ENCODE results near the gene CPA1.

Gene CPA1

DNA sequence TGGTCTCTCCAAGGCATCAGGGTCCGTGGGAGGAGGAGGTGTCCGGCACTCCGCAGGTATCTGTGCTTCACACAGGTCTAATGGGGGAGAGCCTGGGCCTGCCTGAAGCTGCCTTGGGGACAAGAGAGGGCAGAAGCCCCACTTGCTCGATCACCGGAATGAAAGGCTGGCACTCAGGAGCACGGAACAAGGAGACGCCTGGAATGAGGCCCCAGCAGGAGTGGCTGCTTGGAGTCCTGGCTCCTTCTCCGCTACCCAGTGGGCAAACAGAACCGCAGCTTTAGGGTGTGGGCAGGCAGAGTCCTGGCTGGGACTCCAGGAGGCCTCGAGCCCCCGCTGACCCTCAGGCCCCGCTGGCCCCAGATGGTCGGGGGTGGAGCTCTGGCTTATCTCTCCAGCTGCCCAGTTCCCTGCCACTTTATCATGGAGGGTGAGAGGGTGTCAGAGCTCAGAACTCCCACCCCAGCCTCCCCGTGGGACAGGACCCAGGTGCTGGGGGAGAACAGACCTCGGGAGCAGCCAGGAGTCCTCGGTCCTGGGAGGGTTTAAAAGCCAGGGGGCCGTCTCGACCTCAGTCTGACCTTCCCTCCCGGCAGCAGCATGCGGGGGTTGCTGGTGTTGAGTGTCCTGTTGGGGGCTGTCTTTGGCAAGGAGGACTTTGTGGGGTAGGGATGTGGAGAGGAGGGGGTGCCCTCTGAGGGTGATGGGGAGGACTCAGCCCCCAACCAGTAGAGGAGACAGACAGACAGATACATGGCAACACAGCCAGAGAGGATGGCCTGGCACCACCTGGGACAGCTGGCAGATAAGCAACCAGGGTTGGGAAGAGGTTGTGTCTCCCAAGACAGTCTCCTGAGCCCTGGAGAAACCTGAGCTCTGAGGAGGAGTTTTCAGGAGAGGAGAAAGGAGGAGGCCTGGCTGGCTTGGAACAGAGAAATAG is at the start of gene CPA1:
Gene CPA1 (plus strand): TSS at position 574 of the 940 bp plus-strand sequence. CDS start 27 bp downstream, at position 601.
- DNase-seq (ENCODE audit: low read depth) = no peak

DNA sequence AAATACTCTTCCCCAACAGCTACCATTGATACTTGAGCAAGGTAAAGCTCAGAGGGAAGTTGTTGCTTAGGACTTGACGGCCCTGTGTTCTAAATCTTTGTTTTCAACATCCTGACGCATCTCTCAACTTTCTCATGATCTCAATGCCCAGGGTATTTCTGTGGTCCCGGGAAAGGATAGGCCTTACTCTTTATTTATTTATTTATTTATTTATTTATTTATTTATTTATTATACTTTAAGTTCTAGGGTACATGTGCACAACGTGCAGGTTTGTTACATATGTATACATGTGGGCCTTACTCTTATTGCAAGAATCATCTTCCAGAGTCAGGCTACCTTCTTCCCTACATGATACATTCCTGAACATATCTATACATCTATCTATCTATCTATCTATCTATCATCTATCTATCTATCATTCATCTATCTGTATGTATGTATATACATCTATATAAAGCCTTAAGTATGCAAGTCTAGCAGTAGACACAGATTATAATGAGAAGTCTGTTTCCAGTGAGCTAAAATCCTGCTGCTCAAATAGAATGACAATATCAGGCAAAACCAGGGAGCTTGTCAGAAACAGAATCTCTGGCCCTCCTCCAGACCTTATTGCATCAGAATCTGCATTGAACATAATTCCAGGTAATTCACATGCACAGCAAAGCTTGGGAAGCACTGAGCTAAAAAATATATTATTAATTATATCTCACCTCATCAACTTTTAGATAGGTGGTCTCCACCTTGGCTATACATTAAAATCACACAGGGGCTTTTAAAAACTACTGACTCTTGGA is 47.8 kb upstream of the CPA1 start:
- no peak for DNase-seq (ENCODE audit: low read depth)

- no peak for DNase-seq (ENCODE audit: low read depth)
These were observed 46.5 kb upstream of the CPA1 start for GRCh38 chr7:130333832-130334231.

GRCh38 chr7:130334274-130334673 is 46.0 kb upstream of the CPA1 start:
- DNase-seq (ENCODE audit: low read depth) = no peak

DNA sequence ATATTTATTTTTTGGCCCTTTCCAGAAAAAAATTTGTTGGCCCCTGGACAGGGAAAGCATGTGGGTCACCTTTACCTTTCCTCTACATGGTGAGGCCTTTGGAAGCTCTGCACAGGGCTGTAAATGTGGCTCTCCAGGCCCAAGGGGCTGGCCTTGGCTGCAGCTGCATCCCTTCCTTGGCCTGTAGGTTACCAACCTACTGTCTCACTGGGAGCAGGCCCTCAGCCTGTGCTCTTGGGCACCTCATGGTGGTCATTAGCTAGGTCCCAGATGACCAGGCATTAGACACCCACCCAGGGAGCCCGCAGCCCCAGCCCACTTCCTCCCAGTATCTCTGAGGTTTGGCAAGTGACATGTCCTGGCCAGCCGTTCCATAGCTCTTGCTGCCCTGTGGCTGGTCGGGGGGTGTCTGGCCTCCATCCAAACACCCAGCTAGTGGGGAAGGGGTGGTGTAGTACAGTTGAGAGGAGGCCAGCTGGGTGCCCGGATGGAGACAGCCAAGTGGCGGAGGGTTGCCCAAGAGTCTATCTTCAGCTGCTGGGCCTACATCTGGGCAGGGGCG is 42.8 kb upstream of the CPA1 start:
- DNase-seq (ENCODE audit: low read depth) = no peak

GRCh38 chr7:130338233-130338632 is 42.1 kb upstream of the CPA1 start:
- no peak for DNase-seq (ENCODE audit: low read depth)

DNA sequence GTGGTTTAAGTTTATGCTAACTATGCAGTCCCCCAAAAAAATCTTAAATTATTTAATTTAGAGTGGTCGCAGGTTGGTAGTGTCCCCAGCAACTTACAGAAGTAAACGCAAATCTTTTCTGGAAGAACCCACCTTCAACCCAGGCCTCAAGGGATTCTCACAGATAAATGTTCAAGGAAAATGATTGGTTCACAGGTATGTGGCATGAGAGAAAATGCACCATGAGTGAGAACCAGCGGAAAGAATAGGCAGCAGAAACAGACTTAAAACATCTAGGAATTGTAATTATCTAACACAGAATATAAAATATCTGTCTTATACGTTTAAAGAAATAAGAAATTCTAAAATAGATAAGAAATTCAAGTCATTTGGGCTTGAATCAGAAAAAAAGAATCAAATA is 38.4 kb upstream of the CPA1 start:
- DNase-seq (ENCODE audit: low read depth) = no peak

- DNase-seq (ENCODE audit: low read depth) = no peak
These were observed 37.5 kb upstream of the CPA1 start for GRCh38 chr7:130342701-130343380.

DNA sequence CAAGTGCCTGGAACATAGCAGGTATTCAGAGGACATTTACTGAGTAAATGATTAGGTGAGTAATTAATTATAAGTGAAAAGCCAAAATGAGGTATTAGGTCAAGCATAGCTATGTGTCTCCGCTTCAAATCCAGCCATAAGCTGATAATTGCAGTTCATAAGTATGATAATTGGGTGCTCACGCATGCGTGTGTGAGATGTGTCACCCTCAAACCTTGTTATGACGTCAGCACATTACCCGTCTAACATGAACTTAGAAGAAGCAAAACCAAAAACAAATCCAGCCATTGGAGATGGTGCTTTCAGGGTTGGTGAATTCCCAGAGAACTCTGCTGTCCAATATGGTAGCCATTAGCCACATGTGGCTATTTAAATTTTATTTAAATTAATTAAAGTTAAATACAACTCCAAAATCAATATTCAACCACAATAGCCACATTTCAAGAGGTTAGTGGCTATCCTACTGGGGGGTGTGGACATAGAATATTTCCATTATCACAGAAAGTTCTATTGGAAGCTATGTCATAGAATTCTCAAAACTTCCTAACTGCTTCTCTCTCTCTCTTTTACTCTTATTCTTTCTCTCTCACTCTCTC is 35.9 kb upstream of the CPA1 start, which contains the start of gene CPA5:
Gene CPA5 (plus strand): TSS at position 546 of the 596 bp plus-strand sequence. CDS start 1,670 bp downstream, outside the sequence.
- no peak for DNase-seq (ENCODE audit: low read depth)

GRCh38 chr7:130345136-130345535 is 35.2 kb upstream of the CPA1 start:
- no peak for DNase-seq (ENCODE audit: low read depth)

GRCh38 chr7:130345725-130346124 is 34.6 kb upstream of the CPA1 start:
- no peak for DNase-seq (ENCODE audit: low read depth)

- no peak for DNase-seq (ENCODE audit: low read depth)
These were observed 34.0 kb upstream of the CPA1 start for GRCh38 chr7:130346177-130346905.

DNA sequence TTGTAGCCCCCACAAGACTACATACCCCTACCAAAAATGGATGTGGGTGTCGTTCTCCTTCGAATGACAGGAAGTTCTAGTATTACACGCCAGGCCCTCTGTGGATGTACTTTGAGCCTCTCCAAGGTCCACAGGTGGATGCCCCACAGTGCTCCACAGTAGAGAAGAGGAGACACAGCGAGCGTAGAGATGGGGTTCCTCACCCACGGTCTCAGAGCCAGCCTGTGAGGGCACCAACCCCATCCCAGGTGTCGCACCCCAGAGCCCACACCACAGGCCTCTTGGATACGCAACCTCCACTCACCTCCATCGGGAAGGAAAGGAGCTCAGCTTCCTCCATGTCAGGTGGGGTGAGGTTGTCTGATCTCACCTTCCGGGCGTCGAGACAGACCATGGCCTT is 33.4 kb upstream of the CPA1 start:
- no peak for DNase-seq (ENCODE audit: low read depth)

DNA sequence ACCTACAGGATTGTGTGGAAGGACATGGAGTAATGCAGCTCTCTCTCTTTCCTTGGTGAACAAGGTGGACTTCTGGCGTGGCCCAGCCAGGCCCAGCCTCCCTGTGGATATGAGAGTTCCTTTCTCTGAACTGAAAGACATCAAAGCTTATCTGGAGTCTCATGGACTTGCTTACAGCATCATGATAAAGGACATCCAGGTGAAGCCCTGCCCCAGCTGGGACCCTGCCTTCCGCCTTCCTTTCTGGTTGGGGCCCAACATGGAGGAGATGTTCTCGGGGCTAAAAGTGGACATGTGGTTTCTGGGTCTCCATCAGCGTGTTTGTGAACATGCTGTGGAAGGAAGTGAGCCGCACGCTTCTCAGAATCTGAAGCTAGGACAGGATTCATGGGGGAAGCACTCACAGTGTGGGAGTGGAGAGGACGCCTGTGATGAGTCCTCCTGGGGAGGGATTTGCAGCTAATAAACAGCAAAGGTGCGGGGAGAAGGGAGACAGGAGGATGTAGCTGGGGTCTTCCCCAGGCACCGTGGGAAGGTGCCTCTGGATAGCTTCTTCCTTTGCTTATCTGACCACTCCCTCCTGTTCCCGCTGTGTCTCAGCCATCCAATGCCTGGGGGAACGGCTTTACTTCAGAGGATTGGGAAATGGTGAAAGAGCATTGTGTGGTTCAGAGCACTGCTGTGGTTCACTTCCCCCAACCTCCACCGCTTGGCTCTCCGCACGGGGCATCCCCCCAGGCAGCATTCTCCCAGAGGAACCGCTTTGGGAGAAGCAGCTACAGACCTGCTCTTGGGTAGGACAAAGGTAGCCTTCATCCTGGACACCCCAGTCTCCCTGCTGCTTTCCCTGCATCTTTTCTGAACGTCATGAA is 30.1 kb upstream of the CPA1 start:
- no peak for DNase-seq (ENCODE audit: low read depth)

- DNase-seq (ENCODE audit: low read depth) = no peak
These were observed 29.1 kb upstream of the CPA1 start for GRCh38 chr7:130350945-130351790.

- no peak for DNase-seq (ENCODE audit: low read depth)
These were observed 28.6 kb upstream of the CPA1 start for GRCh38 chr7:130351791-130352090.

- DNase-seq (ENCODE audit: low read depth) = no peak
These were observed 27.9 kb upstream of the CPA1 start for GRCh38 chr7:130352194-130353074.

GRCh38 chr7:130353196-130353595 is 27.1 kb upstream of the CPA1 start:
- no peak for DNase-seq (ENCODE audit: low read depth)

All from activated T-helper 9 cell treated with anti-CD3 and anti-CD28 coated beads, Interleukin-2, amount 50 U/mL, for 16 hours (primary cell).